Activated naive CD4-positive, alpha-beta T cell treated with anti-CD3 and anti-CD28 coated beads, Interleukin-2, amount 50 U/mL, for 72 hours (primary cell): ENCODE data around the gene HNRNPA3. TPM values are rescaled to one million over a fixed set of nuclear protein-coding genes. Genes with fewer than 3 reads are reported as not detected.
"Not testable (repeated sequence)": the region's sequence is repeated elsewhere in the genome, so short reads cannot be mapped to it uniquely, and the experiment has no call there.

ENCODE experiments used
- ATAC-seq, 2 donors: fragments of 150-1000 bp; cut with Tn5 transposase; 2 replicates each; pipeline ENCODE4 v1.10.0; 2021; ENCODE audit warnings: mild to moderate bottlenecking in 2 of 2, moderate library complexity in 2 of 2
- DNase-seq, 2 donors: peaks; one replicate each; pipeline ENCODE4 v3.0.0; 2021 to 2022; ENCODE audit warnings: low spot score in 2 of 2
- H3K27ac Mint-ChIP-seq, 2 donors: one replicate each; pipeline ENCODE4 v1.8.0; 2022; ENCODE audit warnings: mild to moderate bottlenecking in 2 of 2, mixed read lengths in 2 of 2
- H3K36me3 Mint-ChIP-seq, 2 donors: one replicate each; pipeline ENCODE4 v1.8.0; 2022; ENCODE audit warnings: mixed read lengths in 2 of 2
- H3K9me3 Mint-ChIP-seq, 2 donors: one replicate each; pipeline ENCODE4 v1.8.0; 2022; ENCODE audit warnings: mixed read lengths in 2 of 2
- total RNA-seq, 2 donors: library from RNA; stranded (reverse); gene quantifications; one replicate each; pipeline ENCODE4 v1.2.3, GENCODE V29; 2022

HNRNPA3 gene
- total RNA-seq, result 100 to 1,000 TPM; 259 to 273 TPM

DNA sequence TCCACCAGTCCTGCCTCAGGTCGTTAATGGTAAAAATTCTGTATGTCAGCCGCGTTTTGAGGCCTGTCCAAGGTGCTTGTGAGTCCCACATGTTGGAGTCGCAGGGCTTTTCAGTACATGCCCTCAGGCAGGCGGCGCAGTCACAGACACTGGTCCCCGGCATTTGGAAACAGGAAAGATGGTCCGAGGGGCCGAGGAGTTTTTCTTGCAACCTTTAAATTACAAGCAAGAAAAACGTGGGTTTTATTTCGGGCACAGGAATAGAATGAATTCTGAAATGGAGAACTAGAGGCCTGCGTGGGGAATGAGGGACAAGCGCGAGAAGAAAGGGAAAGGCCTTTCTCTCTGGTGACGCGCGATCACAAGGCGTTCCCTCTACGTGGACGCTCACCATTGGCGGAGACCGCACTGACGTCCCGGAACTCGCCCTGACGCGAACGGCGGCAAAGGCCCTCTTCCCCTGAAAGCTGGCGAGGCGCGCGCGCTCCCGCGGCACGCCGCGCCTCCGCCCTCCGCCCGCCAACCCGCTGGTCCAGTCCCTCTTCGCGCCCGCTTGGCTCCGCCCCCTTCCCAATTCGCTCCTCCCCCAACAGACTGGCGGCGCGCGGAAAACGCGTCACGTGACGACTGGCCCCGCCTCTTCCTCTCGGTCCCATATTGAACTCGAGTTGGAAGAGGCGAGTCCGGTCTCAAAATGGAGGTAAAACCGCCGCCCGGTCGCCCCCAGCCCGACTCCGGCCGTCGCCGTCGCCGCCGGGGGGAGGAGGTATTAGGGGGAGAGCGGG is at the start of gene HNRNPA3:
HNRNPA3 (plus strand) TSS at position 689 of the 785 bp plus-strand sequence; CDS start at position 695, 6 bp downstream.
- Mint-ChIP-seq H3K27ac (peak within 1 kb of the TSS; percentile 97 to 99), H3K36me3 (peaks cover 41 to 46% of the 10 kb centered on the region in 2 donors), H3K9me3 (no peaks in the 10 kb centered on the region)
- DNase-seq (peak; percentile 100), ATAC-seq (peak; percentile 90 to 93)

DNA sequence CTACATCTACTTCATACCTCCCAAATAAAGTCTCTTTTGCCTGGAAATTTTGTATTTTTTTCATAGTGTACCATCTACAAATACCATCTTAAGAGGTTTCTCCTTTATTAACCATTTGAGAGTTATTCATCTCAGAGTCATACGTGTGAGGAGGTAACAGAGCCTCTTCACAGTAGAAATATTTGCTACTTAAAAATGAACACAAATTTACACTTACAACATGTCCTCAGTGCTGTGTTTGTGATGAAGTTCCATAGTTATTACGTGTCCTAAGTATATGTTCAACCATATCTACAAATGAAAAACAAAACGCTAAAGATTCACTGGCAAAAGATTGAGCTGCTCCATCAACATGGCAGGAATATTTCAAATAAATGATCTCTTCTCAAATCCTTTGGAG is 48.5 kb upstream of the HNRNPA3 start:
- no peaks in the 10 kb centered on the region for H3K36me3 Mint-ChIP-seq
- H3K27ac Mint-ChIP-seq, result no peak overlapping the region
- no peaks in the 10 kb centered on the region for H3K9me3 Mint-ChIP-seq
- DNase-seq, result no peak
- no peak for ATAC-seq

DNA sequence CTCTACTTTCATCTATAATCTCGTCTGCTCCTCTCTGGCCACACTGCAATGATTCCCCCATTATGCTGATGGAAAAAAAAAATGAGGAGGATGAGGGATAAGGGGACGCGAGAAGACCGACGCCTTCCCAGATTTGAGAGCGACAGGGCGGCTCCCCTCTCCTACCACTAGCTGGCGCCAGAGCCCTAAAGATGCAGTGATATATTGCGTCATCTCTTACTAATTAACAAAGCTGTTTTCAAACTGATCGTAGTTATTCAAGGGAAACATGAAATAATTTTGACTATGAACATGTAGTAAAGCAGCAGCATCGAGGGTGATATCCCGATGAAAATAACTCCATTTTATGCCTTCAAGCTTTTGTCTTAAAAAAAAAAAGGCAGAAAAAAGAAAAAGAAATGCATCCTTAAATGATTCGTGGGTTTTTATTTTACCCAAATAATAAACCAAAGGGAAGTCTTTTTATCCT is 48.0 kb upstream of the HNRNPA3 start:
- Mint-ChIP-seq H3K9me3 (no peaks in the 10 kb centered on the region), H3K27ac (no peak overlapping the region), H3K36me3 (no peaks in the 10 kb centered on the region)
- DNase-seq (peak; percentile 79 to 87), ATAC-seq (peak; percentile 30 to 81)

DNA sequence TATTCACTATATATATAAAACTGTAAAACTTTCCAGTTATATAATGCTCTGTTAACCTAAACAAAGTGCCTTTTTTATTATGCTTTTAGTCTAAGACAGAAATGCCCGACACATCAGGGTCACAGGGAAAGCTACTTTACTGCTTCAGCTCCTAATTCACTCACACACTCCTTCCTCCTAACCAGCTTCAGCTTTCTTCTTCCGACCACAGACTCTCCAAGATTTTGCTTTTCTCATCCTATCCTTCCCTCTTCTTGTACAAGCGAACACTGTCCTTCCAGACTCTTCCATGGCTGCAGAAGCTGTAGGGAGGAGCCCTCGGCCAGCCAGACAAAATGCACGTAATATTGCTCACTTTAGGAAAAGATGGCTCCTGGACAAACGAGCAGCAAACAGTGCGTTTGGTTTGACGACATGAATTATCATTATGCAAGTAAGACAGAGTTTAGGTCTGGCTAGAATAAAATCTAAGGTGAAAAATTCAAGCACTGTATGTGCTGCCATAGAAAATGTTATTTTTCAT is 47.5 kb upstream of the HNRNPA3 start:
- peak in 1 of 2 donors; percentile 42 for ATAC-seq
- DNase-seq, result no peak
- no peaks in the 10 kb centered on the region for H3K9me3 Mint-ChIP-seq
- no peaks in the 10 kb centered on the region for H3K36me3 Mint-ChIP-seq
- no peak overlapping the region for H3K27ac Mint-ChIP-seq

DNA sequence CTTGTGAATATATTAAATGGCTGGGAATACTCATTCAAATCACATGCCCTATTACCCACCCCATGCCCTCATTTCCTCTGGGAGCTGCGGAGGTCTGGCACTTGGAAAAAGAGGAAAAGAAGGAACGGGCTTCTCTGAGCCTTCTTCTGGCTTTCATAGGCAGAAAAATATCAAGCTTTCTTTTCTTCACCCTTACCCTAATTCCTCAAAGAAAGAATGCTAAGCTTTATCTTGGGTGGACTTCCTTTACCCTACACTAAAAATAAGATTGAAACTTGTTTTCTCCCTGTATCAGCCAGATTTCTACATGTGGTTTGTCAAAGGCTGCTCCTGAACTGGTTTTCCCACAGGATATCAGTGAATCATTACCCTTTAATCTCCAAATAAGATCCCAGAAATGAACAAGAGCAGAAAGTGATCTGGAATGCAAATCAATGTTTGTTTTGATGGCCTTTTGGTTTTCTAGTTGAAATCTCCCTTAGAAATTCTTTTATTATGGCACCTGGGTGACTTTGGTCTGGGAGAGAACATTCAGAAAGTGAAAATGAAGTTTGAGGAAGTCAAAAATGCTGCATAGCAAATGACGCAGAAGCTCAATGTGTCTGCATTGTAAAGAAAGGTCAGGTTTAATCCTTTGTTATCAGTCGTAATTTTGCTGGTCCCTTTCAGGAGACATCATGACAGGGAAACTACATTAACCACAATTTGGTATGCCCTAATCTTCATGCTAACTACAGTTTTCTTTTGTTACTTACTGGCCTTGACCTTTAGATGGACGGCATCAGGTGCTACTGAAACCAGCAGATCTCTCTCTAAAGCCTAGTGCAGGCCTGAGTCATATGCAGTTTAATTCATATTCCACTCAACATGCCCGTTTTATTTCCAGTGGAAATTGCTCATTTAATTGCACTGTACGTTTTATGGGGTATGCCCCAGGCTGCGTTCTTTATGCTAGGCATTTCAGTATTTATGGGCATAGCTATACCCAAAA is 46.6 kb upstream of the HNRNPA3 start:
- Mint-ChIP-seq H3K27ac (peak overlapping the region in 1 of 2 donors; percentile 15), H3K9me3 (no peaks in the 10 kb centered on the region), H3K36me3 (no peaks in the 10 kb centered on the region)
- no peak for DNase-seq
- peak; percentile 52 to 90 for ATAC-seq

DNA sequence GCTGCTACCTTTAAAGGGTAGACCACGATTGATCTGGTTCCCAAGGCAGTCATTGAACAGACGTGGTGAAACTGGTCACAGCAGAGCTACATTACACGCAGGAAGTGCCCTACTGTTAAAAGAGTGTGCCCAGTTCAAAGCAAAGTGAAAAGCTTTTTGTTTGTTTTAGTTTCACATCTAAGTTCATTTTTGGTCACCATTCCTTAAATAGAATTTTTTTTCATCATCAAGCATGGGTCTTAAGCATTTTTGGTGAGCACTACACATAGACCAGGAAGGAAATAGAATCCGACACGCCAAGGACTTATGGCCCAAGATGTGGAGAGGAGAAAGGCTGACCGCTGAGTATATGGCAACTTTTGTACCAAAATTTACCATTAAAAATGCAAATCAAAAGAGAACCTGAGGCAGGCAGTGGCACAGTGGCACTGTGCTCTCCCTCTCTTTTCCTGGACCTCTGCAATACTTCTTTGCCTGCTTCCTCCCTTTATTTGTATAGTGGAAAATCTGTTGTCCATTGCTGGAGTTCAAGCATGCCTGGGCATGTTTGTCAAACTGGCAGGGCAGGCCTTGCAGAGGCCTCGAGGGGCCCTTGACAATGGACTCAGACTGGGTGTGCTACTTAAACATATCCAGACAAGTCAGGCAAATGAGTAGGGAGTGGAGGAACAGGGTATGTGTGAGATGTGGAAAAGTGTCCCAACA is 42.6 kb upstream of the HNRNPA3 start:
- Mint-ChIP-seq H3K36me3 (no peaks in the 10 kb centered on the region), H3K9me3 (no peaks in the 10 kb centered on the region), H3K27ac (peak overlapping the region in 1 of 2 donors; percentile 72)
- ATAC-seq (peak; percentile 56 to 72), DNase-seq (no peak)

DNA sequence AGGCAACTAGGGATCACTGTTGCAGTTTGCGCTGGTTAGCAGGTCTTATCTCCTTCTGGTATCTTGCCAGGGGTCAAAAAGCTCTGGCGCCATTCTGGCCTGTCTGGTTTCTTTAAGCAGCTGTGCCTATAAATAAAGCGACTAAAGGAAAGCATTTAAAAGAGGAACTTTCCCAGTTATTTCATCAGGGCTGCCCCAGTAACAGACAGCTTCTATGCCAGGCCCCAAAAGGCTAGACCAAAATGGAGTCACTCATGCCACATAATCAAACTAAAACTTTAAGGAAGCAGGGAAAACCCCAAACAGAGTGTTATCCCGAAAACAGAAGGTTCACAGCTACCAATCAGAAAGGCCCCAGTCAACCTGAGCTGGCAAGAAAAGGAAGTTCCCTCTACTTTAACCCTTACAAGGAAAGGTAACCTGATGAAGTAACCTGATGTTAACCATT is 41.2 kb upstream of the HNRNPA3 start:
- DNase-seq, result no peak
- peak overlapping the region in 1 of 2 donors; percentile 72 for H3K27ac Mint-ChIP-seq
- peak in 1 of 2 donors; percentile 77 for ATAC-seq
- H3K9me3 Mint-ChIP-seq, result no peaks in the 10 kb centered on the region
- H3K36me3 Mint-ChIP-seq, result no peaks in the 10 kb centered on the region

DNA sequence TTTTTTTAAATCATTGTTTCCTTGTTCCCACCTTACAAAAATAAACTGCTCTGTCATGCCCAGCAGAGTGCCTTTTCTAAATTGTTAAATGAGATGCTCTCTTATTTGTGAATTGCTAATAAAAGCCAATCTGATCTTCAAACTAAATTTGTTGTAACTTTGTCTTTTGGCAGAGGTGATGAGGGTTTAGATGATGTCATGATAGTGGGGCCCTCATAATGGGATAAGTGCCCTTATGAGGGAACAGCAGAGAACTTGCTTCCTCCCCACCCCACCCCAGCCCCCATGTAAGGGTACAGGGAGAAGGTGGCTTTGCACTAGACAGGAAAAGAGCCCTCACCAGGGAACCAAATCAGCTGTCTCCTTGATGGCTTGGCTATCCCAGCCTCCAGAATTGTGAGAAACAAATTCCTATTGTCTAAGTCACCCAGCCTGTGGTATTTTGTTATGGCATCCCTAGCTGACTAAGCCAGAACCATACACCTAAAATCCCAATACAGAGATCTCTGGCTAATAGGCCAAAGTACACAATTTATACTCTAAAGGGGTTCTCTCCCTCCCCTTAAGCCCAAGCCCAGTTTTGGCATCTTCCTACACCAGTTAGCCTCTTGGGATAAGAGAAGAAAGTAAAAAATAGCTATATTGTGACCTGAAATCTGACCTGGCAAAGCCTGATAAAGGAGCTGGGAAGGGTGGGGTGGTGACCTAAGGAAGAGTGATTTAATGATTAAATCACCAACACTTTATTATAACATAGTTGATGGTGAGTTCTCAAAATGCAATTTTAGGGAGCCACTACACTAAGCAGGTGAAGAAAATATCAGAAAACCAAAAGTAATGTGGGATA is 40.3 kb upstream of the HNRNPA3 start:
- ATAC-seq (no peak), DNase-seq (no peak)
- Mint-ChIP-seq H3K36me3 (no peaks in the 10 kb centered on the region), H3K27ac (no peak overlapping the region), H3K9me3 (no peaks in the 10 kb centered on the region)

DNA sequence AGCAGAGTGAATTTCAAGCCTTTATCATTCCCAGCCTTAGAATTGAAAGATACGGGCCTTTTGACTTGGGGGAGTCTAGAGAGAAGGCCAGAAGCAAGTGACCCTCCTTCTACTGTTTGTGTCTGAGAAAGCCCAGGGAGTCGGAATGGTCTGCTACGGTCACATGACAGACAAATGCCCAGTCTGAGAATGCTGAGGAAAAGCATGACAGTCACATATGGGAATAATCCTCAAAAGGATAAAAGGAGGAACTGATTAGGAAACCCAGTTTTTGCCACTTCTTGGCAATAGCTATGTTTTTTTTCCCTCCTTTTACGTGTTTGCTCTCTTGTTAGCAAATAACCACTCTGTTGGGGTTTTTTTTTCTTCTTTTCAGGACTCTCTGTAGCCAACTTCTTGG is 38.1 kb upstream of the HNRNPA3 start:
- no peak overlapping the region for H3K27ac Mint-ChIP-seq
- no peaks in the 10 kb centered on the region for H3K9me3 Mint-ChIP-seq
- DNase-seq (no peak), ATAC-seq (no peak)
- H3K36me3 Mint-ChIP-seq, result no peaks in the 10 kb centered on the region

DNA sequence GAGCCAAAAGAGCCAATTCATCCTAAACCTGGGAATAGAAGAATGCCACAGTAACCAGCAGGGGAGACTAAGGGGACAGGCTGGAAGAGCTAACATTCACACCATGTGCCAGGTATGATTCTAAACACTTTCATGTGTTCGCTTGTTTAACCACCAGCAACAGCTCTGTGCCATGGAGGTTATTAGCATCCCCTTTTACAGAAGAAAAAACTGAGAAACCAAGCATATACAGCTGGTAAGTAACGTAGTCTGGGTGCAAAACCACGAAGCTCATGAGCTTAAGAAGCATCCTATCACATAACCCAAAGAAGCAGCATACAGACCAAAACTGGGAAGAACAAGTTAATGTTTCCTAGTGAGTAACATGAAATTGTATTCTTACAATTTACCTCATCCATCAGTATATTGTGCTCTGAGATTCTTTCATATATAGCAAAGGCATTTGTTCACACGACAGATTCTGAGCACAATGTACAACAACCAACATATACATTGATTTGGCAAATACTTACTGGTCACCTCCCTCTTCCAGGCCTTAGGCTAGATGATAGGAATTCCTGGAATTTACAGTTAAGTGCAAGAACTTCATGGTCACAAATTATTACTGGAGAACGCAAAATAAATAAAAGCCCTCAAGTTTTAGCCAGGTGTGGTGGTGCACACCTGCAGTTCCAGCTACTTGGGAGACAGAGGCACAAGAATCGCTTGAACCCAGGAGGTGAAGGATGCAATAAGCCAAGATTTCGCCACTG is 36.5 kb upstream of the HNRNPA3 start:
- H3K36me3 Mint-ChIP-seq, result no peaks in the 10 kb centered on the region
- H3K9me3 Mint-ChIP-seq, result no peaks in the 10 kb centered on the region
- H3K27ac Mint-ChIP-seq, result no peak overlapping the region
- DNase-seq, result no peak
- ATAC-seq, result no peak

DNA sequence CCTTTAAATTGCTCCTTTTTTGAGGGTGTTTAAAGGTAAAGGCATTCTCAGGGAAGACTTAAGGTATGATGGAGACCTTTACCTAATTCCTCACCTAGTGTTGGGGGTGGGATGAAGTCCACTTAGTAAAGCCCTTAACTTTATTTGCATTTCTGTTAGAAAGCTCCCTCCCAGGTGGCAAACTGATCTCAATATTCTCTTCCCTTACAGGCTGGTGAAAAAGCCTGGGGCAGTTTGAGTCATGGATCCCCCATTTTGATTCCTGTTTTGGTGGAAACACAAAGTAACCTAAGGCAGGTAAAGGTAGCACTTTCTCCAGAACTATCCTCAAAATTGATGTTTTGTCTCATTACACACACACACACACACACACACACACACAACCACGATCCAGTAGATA is 33.8 kb upstream of the HNRNPA3 start:
- ATAC-seq (no peak), DNase-seq (no peak)
- H3K9me3 Mint-ChIP-seq, result no peaks in the 10 kb centered on the region
- no peak overlapping the region for H3K27ac Mint-ChIP-seq
- H3K36me3 Mint-ChIP-seq, result no peaks in the 10 kb centered on the region

DNA sequence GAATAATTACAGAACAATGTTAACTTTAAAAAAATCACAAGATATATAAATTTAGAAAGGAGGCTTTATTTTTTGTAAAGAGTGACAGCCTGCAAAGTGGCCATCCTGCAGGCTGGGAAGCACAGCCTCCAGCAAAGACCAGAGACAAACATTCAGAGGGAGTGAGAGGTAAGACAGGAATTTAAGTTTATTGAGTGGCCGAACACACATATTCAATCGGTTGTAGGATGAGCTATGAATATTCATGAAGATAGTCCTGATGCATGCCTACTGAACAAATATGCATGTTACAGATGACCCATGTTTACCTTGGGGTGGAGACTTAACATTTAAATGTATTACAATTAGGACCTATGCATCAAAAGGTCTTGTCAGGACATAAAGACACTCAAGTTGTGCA is 33.4 kb upstream of the HNRNPA3 start:
- no peak for ATAC-seq
- Mint-ChIP-seq H3K9me3 (no peaks in the 10 kb centered on the region), H3K27ac (no peak overlapping the region), H3K36me3 (no peaks in the 10 kb centered on the region)
- no peak for DNase-seq

DNA sequence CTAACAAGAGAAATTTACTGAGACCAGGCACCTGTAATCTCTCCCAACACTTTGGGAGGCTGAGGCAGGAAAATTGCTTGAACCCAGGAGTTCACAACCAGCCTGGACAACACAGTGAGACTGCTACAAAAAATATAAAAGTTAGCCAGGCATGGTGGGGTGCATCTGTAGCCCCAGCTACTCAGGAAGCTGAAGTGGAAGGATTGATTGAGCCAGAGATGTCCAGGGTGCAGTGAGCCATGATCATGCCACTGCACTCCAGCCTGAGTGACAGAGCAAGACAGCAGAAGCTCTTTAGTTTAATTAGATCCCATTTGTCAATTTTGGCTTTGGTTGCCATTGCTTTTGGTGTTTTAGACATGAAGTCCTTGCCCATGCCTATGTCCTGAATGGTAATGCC is 32.9 kb upstream of the HNRNPA3 start:
- H3K9me3 Mint-ChIP-seq, H3K27ac Mint-ChIP-seq, H3K36me3 Mint-ChIP-seq, DNase-seq, ATAC-seq: not testable (repeated sequence)

DNA sequence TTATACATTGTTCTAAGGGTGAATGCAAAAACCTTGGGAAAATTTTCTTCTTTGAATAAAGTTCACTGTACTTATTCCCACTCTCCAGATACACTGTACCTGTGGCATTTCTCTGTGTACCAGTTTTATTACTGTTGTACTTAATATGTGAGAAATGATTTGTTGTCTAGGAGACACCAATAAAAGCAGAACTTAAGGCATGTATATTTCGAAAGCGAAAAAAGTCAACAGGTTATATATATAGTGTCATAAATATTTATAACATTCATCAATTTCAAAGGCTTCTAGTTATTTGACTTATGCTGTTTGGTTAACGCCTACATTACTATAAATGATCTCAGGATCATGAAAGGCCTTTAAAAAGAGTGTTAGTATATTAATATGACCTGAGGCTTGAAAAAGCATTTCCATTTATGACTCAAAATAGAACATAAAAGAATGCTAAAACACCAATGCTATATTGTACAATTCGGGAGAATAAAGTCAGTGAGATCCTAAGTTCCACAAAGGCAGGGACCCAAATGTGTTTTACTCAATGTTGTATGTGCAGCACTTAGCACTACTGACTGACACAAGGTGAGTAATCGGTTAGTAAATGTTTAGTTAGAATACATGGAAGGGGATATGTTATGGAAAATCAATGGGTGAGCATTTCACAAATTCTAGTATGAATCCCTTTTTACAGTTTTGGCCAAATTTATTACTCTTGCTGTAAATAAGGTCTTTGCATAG is 32.2 kb upstream of the HNRNPA3 start:
- no peaks in the 10 kb centered on the region for H3K9me3 Mint-ChIP-seq
- H3K36me3 Mint-ChIP-seq, result no peaks in the 10 kb centered on the region
- no peak for ATAC-seq
- DNase-seq, result no peak
- no peak overlapping the region for H3K27ac Mint-ChIP-seq
